Measurements from ENCODE around the gene FMN1. TPM values are rescaled to one million over a fixed set of nuclear protein-coding genes. Genes with fewer than 3 reads are reported as not detected.

Gene FMN1
- total and polyA plus RNA-seq, 2 of the 8 experiments (the other 6 are each of a cell fraction or from before 2014, with no cell fraction given): 0.27 to 3.7 TPM

DNA sequence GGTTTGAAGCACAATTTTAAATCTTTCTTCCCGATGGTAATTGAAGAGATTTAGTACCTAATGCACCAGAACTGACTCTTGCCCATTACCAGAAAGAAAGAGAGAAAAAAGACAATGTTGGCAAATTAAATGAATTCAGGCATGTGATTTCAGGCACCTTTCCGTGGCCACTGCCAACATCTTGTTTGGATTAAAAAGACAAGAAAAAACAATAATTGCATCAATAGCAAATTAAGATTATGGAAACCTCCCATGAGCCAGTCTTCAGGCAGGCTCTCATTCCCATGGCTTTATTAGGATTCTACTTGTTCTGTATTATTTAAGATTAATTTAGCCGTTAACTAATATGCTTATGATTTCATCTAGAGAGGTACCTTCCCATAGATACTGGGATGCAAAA lies 283.7 kb downstream of the FMN1 start (continued):
- TF ChIP-seq, protein P1, sequence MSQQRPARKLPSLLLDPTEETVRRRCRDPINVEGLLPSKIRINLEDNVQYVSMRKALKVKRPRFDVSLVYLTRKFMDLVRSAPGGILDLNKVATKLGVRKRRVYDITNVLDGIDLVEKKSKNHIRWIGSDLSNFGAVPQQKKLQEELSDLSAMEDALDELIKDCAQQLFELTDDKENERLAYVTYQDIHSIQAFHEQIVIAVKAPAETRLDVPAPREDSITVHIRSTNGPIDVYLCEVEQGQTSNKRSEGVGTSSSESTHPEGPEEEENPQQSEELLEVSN (IDR thresholded peaks at IDR 0.05): no peak
- TF ChIP-seq POU5F1 (IDR thresholded peaks at IDR 0.05; ENCODE audit: low read depth, low read length) (no peak), GTF2F1 (IDR thresholded peaks at IDR 0.05; ENCODE audit: borderline replicate concordance, low read depth, low read length) (no peak), TCF12 (IDR thresholded peaks at IDR 0.05; ENCODE audit: low read depth, low read length) (no peak), YY1 (IDR thresholded peaks at IDR 0.05; ENCODE audit: low read depth, low read length) (no peak)
